GM21786 (cell line): ENCODE results near the gene TSKU.
"Not testable (repeated sequence)": the region's sequence is repeated elsewhere in the genome, so short reads cannot be mapped to it uniquely, and the experiment has no call there.

Experiments used
- ATAC-seq: cut with Tn5 transposase; IDR thresholded peaks from one replicate; pipeline ENCODE4 v1.9.1; 2021; ENCODE audit not compliant: unreplicated experiment

Gene TSKU

DNA sequence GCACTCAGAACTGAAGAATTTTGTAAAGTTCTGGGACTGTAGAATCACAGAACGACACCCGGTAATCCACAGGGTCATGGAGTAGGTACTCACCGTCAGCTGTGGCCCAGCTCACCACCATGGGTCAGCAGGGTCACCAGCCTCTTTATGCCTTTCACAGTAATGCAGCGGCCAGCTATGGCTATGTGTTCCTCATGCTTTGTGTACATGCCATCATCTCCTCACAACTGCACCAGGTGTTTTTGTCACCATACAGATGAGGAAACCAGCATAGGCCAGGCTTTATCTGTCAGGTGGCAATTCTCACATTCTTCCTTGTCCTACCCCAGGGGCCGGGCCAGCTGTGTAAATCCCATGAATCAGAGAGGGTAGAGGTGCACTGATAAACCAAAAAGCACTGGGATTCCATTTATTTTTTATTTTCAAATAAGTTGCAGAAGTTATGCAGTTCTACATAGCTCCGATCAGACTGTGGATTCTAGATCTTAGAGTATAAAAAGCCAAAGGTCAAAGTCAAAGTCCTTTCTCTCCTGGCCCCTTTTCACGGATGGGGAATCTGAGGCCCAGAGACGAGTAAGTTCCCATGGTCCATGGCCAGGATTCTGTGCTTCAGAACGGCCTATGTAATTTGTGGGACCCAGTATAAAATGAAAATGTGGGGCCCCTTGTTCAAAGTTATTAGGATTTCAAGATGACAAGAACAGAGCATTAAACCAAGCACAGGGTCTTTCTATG lies 17.5 kb downstream of the TSKU start:
- ATAC-seq, result no peak

DNA sequence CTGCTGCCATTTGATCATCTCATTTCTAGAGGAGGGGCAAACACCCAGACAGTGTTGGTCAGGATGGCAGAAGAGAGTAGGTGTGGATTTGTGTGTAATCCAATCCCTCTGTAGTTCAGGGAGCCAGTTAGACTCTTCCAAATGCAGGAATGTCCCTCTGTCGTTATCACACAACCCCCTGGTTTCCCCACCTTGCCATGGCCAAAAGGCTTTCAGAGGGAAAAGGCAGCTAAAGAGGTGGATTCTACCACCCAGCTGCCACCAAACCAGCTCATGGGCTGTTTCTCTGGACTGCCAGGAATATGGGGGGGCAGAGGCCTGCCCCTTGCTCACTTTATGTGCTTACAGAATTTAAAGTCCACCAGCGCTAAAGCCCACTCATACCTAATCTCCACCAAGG lies 18.1 kb downstream of the TSKU start:
- no peak for ATAC-seq

DNA sequence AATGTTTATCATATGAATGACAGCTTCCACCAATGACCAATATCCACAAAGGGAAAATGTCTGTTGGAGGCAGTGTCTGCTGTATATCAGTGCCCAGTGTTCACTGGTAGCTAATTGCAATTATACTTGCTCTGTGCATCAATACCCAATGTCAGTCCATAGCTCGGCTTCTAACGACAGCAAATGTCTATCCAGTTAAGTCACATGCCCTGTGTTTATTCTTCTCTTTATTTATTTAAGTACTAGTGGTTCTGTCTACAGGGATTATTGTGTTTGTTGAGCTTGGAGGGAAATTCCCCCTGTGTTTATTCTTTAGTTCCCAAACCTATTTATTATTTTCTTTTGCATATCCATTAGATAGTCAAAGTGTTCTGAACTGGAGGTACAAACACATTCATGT lies 18.6 kb downstream of the TSKU start:
- ATAC-seq, result no peak

GRCh38 chr11:76802151-76802550 lies 19.0 kb downstream of the TSKU start:
- ATAC-seq, result no peak

DNA sequence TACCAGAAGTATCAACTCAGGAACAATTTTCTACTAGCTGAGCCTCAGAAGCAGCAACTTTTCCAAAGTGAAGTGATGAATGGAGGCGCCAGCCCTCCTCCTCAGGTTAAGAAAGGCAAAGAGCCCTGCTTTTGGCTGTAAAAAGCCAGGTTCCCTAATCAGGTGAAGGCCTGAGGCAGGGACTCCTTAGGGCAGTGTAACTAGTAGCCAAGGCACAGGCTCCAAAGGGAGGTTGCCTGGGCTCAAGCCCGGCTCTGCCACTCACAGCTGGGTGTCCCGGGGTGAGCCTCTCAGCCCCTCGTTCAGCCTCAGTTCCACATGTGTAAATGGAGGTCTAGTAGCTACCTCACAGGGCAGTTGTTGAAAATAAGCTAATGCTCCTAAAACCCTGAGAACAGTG lies 19.5 kb downstream of the TSKU start:
- ATAC-seq, result no peak

DNA sequence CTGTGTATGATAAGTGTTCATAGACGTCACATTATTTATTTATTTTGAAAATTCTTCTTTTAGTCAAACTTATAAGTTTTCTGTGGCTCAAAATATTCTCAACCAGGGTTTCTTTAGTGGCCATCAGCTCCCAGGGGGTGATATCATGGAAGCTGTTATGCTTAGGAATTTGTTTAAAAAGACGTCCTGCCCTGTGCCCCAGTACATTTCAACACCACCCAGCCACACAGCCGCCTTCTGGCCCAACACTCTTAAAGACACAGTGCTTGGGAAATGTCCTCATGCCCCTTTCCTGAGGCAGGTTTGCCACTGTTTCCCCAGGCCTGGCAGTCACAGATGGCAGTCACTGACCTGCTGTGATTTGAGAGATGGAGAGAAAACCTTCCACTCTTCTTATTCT lies 19.9 kb downstream of the TSKU start:
- ATAC-seq, result no peak

DNA sequence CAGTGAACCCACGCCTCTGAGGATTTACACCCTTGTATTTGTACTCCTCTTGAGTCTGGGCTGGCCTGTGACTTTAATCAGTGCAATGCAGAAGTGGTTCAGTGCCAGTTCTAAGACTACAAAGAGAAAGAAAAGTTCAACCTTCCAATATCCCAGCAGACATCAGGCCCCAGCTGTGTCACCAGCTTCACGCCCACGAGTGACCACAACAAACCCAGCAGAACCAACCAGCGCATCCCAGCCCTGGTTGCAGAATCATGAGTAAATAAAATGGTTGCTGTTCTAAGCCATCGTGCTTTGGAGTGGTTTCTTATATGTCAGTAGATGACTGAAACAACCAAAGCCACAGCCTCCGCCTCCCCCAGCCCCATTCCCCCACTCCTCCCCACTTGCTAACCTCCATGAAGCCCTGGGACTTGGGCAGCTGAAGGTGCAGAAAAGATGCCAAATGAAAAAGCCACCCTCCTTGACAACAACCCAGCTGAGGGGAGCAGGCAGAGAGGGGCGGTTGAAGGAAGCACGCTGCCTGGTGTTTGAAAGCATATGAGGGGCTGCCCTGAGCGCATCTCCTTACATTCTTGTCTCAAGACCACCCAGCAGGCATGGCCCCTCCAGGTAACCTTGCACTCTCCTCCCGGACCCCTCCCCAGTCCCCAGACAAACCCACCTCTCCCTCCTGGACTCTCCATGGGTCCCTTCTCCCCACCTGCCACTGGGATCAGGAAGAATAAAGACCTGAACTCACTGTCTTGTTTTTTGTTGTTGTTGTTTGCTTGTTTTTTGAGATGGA lies 20.9 kb downstream of the TSKU start:
- ATAC-seq, result no peak

DNA sequence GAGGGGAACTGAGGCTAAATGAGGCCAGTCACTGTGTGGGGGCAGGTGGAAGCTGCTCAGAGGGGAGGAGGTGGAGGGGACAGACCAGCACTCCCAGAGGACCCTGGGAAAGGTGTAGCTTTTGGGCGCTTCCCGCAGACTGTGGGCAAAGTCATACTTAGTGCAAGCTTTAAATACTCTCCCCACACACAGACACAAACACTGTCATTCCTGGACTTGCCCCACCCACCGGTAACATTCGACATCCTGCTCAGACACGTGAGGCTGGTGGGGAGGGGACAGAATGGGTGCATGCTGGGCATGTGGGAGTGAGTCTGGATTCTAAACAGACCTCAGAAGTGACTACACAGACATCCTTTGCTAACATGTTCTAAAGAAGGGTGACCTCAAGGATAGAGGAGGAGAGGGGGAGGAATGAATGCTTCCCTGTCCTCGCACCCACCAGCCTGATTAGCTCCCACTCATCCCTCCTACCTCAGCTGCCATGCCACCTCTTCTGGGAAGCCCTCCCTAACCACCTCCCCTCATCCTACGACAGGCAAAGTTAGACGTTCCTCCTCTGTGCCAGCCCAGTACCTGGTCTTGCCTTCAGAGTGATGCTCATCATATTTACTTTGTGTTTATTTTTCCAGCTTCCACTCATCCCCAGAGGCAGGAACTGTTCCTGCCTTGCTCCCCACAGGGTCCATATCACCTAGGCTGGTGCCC lies 22.2 kb downstream of the TSKU start:
- ATAC-seq, result no peak

DNA sequence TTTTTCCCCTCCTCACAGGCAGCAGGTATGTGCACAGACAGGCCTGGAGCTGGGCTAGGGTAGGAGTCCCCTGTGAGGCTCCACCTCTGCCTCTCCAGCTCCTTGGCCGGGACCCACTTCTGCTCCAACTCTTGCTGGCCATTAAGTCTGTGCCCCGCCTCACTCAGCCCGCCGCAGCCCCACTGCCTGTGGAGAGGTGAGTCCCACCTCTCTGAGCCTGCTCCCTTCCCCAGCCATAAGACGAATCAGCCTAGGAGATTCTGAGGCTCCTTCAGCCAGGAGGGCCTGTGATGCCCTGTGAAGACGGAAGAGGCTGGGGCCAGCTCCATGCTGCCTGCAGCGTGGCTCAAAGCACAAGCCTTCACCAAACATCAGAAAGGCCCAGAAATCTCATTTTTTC lies 23.0 kb downstream of the TSKU start:
- ATAC-seq, result no peak

DNA sequence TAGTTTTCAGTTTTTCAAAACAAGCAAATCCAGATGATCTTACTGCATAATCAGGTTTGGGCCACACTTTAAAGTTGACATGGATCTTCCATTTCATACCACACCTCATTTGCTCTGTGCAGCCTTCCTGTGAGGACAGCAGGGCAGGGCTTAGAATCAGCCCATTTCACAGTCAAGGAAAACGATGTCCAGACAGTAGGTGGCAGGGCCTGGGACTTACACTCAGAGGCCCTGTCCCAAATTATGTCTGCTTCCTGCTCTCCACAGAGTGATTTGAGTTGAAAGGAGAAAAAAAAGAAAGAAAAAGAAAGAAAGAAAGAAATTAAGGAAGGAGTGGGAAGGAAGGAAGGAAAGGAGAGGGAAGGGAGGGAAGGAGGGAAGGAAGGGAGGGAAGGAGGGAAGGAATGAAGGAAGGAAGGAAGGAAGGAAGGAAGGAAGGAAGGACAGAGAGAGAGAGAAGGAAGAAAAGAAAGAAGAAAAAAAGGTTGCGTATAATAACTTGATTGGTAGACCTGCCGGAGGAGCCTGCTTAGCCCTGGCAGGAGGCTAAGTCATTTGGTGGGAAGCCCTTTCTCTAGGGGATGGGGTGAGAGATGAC lies 23.6 kb downstream of the TSKU start:
- no peak for ATAC-seq

DNA sequence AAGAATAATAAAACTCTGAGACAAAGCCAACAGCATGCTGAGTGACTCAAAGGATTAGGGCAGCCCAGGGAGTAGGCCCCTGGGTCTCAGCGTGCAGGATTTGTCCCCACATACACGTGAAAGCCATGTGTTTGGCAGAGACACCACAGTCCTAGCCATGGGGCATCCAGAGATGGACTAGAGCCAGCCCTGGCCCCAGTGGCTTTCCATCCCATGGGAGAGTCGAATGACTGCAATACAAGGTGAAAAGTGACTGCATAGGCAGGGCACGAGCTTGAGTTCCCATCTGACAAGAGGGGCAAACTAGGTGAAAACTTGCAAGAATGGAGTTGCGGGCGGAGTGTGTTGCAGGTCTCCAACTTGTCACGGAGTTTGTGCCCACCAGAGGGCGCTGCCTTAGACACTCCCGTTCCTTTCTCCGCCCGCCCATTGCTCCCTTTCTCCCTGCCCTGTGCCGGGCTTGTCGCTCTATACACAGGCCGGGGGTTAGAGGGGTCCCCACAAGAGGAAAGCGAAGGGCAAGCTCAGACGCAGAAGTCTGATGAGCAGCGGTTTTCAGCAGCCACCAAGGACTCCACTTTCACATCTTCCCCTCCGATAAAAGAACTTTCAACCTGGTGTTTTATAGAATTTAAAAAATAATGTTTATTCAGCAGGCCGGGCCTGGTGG lies 24.2 kb downstream of the TSKU start:
- no peak for ATAC-seq

DNA sequence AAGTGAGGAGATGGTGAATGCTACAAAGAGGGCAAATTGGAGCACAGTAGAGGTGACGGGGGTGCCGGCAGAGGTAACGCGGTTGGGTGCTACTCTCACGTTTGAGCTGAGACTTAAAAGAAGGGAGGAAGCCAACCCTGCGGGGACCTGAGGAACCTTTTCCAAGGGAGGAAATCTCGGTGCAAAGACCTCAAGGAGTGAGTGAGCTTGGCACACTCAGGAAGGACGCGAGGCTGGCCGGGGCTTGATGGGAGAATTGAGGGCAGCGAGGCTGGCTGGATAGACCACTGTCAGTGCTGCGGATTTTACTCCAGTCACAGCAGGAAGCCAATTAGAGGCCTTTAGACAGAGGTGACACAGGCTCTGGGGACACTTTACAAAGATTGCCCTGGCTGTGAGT lies 25.0 kb downstream of the TSKU start:
- ATAC-seq, result no peak

DNA sequence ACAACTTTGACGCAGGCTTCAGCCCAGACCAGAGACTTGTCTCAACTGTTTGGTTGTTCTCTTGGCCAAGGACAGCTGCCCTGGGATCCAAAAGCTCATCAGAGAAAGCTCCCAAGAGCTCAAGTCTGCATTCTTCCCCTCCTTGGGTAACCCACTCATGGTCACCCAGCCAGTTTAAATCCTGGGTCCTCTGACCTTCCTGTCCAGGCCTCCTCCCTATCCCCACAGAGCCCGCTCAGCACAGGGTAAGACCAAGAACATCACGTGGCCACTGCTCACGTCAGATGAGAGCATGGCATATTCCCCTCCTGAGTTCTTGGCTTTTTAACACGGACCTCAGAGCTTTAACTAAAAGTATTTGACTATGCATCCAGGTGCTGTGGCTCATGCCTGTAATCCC lies 25.8 kb downstream of the TSKU start:
- no peak for ATAC-seq

- no peak for ATAC-seq
Observed at GRCh38 chr11:76810151-76810853, 27.1 kb downstream of the TSKU start.

GRCh38 chr11:76811259-76811658 lies 28.1 kb downstream of the TSKU start:
- ATAC-seq, result no peak

DNA sequence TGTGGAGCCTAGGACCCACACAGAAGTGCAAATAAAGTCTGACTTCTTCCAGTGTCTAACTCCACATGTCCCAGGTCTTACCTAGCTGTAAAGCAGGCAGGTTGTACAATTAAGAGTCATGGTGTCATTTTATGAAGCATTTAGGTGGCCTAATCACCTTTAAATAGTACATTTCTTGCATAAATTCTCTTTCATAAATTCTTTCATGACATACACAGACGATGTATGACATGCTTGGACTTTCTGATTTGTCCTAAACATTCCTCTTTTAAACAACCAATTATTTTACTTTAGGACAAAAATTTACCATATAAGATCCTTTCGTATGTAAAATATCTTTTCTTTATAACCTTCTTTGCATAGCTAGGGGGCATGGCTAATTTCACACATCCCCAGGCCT lies 31.3 kb downstream of the TSKU start:
- no peak for ATAC-seq

GRCh38 chr11:76815678-76816077 lies 32.5 kb downstream of the TSKU start:
- ATAC-seq, result not testable (repeated sequence)

- no peak for ATAC-seq
Observed at GRCh38 chr11:76820184-76820566, 37.0 kb downstream of the TSKU start.

GRCh38 chr11:76821396-76821795 lies 38.2 kb downstream of the TSKU start:
- ATAC-seq, result not testable (repeated sequence)

DNA sequence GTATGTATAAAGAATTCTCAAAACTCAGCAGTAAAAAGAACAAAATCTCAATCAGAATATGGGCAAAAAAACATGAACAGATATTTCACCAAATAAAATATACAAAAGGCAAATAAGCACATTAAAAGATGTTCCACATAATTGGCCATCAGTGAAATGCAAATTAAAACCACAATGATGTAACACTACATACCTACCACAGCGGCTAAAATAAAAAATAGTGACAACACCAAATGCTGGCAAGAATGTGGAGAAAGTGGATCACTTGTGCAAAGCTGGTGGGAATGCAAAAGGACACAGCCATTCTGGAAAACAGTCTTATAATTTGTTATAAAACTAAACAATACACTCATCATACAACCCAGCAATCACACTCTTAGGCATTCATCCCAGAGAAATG lies 39.2 kb downstream of the TSKU start:
- ATAC-seq, result no peak
